DMS114 treated with DMSO at 0.1 percent for 48 hours (cell line): ENCODE measurements around the gene PRTFDC1.

Experiments used
- DNase-seq: peaks from one replicate; lab custom pipeline; 2025; ENCODE audit not compliant: unreplicated experiment; lab: John Stamatoyannopoulos, UW

The PRTFDC1 gene

DNA sequence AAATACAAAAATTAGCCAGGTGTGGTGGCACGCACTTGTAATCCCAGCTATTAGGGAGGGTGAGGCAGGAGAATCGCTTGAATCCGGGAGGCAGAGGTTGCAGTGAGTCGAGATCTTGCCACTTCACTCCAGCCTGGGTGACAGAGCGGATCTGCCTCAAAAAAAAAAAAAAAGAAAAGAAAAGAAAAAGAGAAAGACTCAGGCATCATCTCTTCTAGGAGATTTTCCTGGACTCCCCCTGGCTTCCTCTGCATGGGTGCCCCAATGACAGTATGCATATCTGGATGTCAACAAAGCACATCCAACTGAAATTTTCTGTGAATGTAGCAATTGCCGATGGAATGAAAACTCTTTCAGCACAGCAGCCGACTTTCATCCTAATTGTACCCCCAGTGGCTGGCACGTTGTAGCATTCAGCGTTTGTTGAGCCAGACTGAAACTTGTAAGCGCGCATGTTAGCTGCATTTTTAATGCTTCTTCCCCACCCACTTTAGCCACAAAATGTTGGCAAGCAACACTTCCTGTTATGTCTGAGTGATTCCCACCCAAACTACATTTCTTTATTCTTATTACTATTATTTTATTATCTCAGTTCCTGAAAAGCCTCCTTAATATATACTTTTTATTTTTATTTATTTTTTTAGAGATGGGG lies 70.2 kb downstream of the PRTFDC1 start:
- no peak for DNase-seq

DNA sequence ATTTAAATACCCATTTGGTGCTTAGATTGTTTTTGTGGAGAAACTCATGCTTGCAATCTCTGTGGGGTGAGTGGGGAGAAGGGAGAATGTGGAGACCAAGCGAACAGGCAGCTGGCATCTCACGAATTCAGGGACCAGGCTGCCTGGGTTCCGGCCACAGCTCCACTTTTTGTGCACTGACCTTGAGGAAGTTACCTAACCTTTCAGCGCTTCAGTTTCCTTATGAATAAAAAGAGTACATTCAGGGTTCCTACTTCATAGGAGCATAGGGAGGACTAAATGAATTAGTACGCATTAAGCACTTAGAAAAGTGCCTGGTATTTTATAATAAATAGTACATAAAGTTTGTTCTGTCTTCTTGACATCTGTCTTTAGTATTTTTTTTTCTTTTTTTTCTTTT lies 72.5 kb downstream of the PRTFDC1 start:
- DNase-seq: no peak

DNA sequence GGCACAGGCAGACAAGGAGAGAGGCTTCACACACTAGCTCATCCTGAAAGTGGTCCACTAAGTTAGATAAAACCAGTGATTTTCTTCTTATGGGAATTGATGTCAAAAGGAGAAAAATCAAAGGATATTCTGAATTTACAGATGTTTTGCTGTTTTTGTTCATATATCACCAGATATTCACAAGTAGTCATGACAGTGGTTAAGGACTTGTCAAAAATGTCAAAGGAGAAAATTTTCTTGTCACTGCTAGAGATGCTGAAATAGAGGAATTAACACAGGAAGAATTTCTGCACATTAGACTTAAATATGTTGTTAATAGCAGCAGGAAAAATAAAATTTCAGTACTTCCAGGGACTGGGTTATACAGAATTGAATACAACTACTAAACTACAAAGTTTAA lies 78.3 kb downstream of the PRTFDC1 start:
- no peak for DNase-seq

- no peak for DNase-seq
Measured at GRCh38 chr10:24873281-24873683, 79.1 kb downstream of the PRTFDC1 start.

- no peak for DNase-seq
Measured at GRCh38 chr10:24872790-24873182, 79.6 kb downstream of the PRTFDC1 start.

GRCh38 chr10:24872049-24872789 lies 80.2 kb downstream of the PRTFDC1 start:
- DNase-seq: no peak

DNA sequence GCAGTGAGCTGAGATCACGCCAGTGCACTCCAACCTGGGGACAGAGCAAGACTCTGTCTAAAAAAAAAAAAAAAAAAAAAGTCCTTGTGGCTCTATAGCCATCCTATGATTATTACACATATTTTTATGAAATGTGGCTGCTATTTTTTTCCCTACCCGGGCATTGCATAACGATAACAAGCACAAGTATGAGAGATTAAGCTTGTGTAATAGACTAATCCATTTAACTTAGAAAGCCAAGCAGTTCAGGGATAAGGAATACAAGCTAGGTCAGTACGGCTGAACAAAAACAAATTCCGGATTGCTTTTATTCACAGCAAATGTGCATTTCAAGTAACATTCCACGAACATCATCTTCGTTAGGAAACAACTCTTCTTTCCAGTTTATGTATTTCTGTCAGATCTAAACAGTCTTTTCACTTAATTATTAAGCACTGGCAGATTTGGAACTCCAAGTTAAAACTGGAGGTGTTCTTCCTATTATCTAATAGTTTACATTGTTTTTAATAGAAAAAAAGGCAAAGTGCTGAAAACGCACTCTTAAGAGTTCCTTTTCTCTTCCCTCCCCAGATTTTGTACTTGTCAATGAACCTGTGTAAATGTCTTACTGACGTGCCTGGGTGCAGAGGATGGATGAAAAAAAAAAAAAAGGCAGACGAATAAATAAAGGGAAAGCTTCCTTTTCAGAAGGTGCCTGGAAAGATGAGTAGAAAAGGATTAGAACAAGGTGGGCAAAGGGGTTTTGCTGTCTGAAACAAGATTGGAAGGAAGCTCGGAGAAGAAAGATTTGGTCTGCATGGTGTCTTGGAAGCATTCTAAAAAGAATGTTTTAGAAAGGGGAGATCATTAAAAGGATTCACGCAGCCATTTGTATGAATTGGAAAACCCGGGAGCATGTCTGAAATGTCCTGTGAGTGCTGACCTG lies 81.1 kb downstream of the PRTFDC1 start:
- no peak for DNase-seq

DNA sequence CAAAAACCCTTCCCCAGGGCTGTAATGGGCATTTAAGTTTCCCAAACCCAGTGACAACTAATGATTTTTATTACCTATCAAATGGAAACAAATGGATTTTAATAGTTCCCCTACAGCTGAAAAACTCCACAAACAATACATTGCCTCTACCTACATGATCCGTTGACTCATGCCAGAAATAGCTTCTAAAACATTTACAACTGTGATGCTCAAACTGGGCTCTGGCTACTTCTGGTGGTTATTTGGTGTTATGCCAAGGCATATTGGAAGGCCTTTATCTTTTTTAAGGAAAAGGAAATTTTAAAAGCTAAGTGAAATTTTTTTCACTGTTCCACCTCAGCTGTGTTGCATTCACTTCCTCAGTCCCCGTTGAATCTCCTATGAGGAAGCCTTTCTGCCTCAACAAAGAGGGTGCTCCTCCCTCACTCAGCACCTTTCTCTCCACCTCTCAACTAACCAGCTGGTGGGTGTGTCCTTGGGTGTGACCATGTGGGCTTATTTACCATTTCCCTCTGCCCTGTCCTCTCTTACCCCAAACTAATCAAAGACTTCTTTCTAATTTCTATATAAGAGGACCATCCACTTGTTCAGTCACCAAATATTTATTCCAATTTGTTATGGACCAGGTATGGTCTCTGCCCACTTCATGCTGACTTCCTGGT lies 82.9 kb downstream of the PRTFDC1 start:
- no peak for DNase-seq

- DNase-seq: no peak
Measured at GRCh38 chr10:24866604-24867583, 85.5 kb downstream of the PRTFDC1 start.

- DNase-seq: no peak
Measured at GRCh38 chr10:24865783-24866182, 86.6 kb downstream of the PRTFDC1 start.

GRCh38 chr10:24862589-24862988 lies 89.8 kb downstream of the PRTFDC1 start:
- DNase-seq: no peak

DNA sequence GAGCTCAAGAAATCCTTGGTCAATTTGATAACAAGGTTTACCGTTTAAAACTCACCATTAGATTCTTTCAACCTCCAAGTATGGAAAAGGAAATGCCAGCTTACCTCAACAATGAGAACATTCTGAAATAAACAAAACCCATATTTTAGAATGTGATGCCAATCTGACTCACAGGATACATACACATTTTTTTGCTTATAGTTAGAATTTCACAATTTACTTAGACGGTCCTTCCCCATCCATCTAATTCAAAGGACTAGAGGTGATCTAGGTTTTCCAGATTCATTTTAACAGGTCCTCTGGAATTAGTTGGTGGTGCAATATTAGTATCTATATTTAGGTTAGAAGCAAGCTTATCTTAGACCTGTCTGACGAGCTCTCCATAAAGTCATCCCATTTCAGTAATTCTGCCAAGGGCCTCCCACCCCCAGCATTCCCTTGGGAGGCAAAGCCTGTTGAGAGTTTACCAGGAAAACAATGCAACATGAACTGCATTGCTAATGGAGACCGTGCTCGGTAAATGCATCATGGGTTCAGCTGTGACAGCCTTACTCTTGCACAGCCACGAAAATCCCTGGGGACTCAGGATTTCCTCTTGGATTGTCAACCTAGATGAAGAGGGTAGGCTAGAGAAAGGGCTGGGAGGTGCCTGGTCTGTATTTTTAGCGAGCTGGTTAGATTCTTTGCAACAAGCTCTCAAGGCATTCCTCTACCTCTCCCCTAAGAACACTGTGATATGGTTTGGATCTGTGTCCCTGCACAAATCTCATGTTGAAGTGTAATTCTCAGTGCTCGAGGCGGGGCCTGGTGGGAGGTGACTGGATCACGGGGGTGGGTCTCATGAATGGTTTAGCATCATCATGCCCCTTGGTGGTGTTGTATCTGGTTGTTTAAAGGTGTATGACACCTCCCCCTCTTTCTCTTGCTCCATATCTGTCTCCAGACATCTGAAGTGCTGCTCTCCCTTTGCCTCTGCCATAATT lies 93.8 kb downstream of the PRTFDC1 start:
- no peak for DNase-seq

DNA sequence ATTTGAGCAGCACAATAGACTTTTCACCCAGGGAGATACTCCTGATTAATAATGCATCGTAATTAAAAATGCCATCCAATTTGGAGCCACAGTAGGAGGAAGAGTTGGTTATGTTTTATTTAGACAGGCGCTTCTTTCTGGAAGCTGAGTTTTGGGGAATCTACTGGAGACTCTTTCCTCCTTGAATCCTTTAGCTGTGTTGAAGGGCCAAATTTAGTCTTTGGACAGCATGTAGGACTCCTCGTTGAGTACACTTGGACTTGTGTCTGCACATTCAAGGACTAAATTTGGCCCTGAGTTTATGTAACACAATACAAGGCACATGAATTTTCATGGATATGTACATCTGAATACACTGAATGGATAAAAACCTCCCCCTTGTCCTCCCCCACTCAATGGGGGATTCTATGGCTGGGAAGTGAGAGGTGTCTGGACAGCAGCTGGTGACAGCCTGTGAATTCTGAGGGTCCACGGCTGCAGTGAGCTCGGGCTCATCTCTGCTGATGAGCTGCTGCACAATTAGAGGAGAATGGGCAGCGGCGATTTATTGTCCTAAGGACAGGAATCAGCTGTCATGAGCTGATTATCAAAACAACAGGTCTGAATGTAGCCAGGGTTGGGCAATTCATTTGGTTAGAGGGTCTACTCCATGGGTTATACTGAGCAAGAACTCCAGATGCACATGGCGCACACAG lies 95.2 kb downstream of the PRTFDC1 start:
- DNase-seq: no peak

DNA sequence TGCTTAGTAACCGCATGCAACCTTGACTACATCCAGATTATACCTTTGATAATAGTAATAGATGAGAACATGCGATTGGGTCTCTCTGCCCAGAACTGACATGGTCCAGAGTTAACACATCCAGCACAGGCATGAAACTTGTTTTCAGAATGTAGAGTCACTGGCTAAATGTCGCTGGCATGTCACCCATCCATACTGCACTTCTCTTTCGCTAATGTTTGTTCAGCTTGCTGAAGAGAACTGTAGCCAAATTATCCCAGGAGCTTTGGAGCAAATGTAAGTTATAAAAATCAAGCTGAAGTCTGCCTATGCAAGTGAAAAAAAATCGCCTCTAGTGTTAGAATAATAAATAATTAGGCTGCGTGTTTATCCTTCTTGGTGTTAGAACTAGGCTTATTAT lies 98.2 kb downstream of the PRTFDC1 start:
- no peak for DNase-seq

DNA sequence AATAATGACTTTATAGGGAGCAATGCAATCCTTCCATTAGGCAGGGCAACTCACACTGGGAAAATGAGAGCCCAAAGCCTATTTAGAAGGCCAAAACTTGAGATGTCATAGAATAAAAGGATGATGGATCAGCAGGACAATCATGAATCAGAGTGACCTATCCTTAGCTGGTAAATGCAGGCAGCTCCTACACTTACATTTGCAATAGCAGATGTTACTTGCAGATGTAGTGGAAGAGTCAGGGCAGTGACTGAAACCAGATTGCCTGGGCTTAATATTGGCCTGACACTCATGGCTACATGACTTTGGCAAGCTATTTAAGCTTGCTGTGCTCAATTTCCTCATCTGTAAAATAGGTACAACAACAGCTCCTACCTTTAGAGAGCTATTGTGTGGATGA lies 98.7 kb downstream of the PRTFDC1 start:
- DNase-seq: no peak

DNA sequence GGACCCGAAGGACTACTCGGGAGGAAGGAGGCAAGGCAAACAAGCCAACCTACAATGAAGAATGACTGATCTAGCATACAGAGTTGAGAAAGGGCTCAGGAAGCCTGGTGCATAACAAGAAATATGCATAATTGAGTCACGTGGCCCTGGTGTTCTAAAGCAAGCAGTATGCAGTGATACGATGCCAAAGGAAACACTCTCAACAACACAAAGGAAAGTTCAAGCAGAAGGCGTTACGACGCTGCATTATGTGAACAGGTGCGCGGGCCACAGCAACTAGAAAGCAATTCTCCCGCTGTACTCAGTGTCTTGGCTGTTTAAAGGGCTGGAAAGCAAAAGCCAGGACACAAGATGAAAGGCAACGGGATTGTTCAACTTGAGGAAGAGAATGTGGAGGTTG lies 100.8 kb downstream of the PRTFDC1 start:
- DNase-seq: no peak

DNA sequence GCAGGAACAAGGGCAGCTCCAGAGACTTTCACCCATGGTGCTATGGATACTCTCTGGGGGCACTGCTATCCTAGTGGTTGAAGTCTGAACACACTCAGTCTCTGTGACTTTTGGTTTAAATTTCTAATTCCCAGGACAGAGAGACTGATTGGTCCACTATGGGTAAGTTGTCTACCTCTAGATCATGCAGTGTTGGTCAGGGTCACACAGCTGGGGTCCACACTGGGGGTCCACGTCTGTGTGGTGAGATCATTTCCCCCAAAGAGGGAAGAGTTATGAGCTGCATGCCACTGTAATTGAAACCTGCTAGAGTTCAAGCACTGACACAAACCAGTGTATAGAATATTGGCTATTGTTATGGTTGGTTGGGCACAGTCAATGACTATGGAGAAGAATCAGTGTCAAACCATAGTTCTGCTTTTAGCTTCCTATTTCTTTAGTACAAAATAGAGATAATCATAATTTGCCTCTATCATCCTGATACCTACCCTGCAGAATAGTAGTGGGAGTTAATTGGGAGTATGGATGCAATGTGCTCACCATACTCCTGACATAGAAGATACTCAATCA lies 101.6 kb downstream of the PRTFDC1 start:
- no peak for DNase-seq
